GM12878 (cell line): ENCODE measurements around the gene EPHB1.

Source experiments
- ATF3 ChIP-seq: IDR thresholded peaks from 2 replicates; pipeline ENCODE4 v1.6.1; 2011; ENCODE audit warnings: low read depth, mild to moderate bottlenecking, low read length, moderate library complexity, borderline replicate concordance; ENCODE audit errors: extremely low read depth
- CBFB ChIP-seq: IDR thresholded peaks from 2 replicates; pipeline ENCODE4 v1.6.1; 2016; ENCODE audit warnings: antibody characterized with exemption, low read depth
- CEBPB ChIP-seq, 2 experiments: fragments of 150-350 bp in 1 of 2; IDR thresholded peaks; 2 replicates each; pipeline ENCODE4 v1.6.1; 2012 to 2014; ENCODE audit warnings: low read depth in 2 of 2, low read length in 2 of 2, borderline replicate concordance in 1 of 2, inconsistent platforms in 1 of 2
- EZH2 ChIP-seq: IDR thresholded peaks from 2 replicates; pipeline ENCODE4 v1.6.1; 2012; ENCODE audit warnings: low read depth, mild to moderate bottlenecking, control low read depth, inconsistent platforms, low read length, borderline replicate concordance; ENCODE audit not compliant: control insufficient read depth
- FOXK2 ChIP-seq: fragments of 450-650 bp; IDR thresholded peaks from 2 replicates; pipeline ENCODE4 v1.6.1; 2017; ENCODE audit warnings: mild to moderate bottlenecking, moderate library complexity
- JUND ChIP-seq: IDR thresholded peaks from 2 replicates; pipeline ENCODE4 v1.6.1; 2012; ENCODE audit warnings: low read depth, mild to moderate bottlenecking, low read length, improper control_type of control experiment, moderate library complexity
- KDM1A ChIP-seq: fragments of 200-600 bp; sonication (generic); IDR thresholded peaks from 2 replicates; pipeline ENCODE4 v1.6.1; 2016; ENCODE audit warnings: borderline replicate concordance
- NRF1 ChIP-seq: conservative IDR thresholded peaks from 2 replicates; pipeline ENCODE4 v1.6.1; 2011; ENCODE audit warnings: mild to moderate bottlenecking, low read depth, low read length, improper control_type of control experiment
- RAD51 ChIP-seq: fragments of 450-650 bp; IDR thresholded peaks from 2 replicates; pipeline ENCODE4 v1.6.1; 2016; ENCODE audit warnings: moderate library complexity, mild to moderate bottlenecking, inconsistent platforms
- SRF ChIP-seq, 2 experiments: IDR thresholded peaks; 2 replicates each; pipeline ENCODE4 v1.6.1; 2011; ENCODE audit warnings: low read depth in 2 of 2, low read length in 2 of 2, mild to moderate bottlenecking in 1 of 2, moderate library complexity in 1 of 2
- TF ChIP-seq, protein P1 (sequence below), 3 experiments: IDR thresholded peaks in 2 of 3; conservative IDR thresholded peaks in 1 of 3; 2 replicates each; pipeline ENCODE4 v1.5.1; 2011; ENCODE audit warnings: low read depth in 3 of 3, low read length in 3 of 3, mild to moderate bottlenecking in 3 of 3, control low read depth in 2 of 3, moderate library complexity in 2 of 3, inconsistent platforms in 1 of 3, mixed read lengths in 1 of 3; ENCODE audit not compliant: control insufficient read depth in 2 of 3, insufficient read depth in 1 of 3; ENCODE audit errors: extremely low read depth in 1 of 3

DNA sequence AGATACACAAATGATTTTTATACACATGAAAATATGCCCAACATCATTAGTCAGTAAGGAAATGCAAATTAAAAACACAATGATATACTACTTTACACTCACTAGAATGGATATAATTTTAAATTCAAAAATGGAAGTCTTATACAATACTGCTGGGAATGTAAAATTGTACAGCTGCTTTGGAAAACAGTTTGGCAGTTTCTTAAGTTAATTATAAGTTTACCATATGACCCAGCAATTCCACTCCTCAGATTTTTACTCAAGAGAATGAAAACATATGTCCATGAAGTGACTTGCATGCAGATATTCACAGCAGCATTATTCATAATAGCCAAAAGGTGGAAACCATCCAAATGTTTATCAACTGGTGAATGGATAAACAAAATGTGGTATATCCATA is 281.3 kb downstream of the EPHB1 start:
- TF ChIP-seq RAD51, result no peak
- TF ChIP-seq EZH2, result no peak
- TF ChIP-seq, protein P1, sequence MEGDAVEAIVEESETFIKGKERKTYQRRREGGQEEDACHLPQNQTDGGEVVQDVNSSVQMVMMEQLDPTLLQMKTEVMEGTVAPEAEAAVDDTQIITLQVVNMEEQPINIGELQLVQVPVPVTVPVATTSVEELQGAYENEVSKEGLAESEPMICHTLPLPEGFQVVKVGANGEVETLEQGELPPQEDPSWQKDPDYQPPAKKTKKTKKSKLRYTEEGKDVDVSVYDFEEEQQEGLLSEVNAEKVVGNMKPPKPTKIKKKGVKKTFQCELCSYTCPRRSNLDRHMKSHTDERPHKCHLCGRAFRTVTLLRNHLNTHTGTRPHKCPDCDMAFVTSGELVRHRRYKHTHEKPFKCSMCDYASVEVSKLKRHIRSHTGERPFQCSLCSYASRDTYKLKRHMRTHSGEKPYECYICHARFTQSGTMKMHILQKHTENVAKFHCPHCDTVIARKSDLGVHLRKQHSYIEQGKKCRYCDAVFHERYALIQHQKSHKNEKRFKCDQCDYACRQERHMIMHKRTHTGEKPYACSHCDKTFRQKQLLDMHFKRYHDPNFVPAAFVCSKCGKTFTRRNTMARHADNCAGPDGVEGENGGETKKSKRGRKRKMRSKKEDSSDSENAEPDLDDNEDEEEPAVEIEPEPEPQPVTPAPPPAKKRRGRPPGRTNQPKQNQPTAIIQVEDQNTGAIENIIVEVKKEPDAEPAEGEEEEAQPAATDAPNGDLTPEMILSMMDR (IDR thresholded peaks at IDR 0.05 in 2 of 3, conservative IDR thresholded peaks at IDR 0.05 in 1 of 3; ENCODE audit: control insufficient read depth in 2 of 3, extremely low read depth in 1 of 3, insufficient read depth in 1 of 3, low read depth in 3 of 3, low read length in 3 of 3), result no peak
- TF ChIP-seq JUND, result no peak
- TF ChIP-seq ATF3, result no peak
- no peak for TF ChIP-seq CBFB
- no peak for TF ChIP-seq CEBPB (IDR thresholded peaks at IDR 0.05; ENCODE audit: borderline replicate concordance in 1 of 2, low read depth in 2 of 2, low read length in 2 of 2)
- TF ChIP-seq FOXK2, result no peak
- TF ChIP-seq NRF1, result no peak
- no peak for TF ChIP-seq KDM1A
- no peak for TF ChIP-seq SRF (IDR thresholded peaks at IDR 0.05; ENCODE audit: low read depth in 2 of 2, low read length in 2 of 2)
